Activated CD4-positive, alpha-beta T cell treated with anti-CD3 and anti-CD28 coated beads, Interleukin-2, amount 10 ng/mL, durations not matched to agents 24 days and 14 days (primary cell): ENCODE measurements around the gene CDC42. TPM values are rescaled to one million over a fixed set of nuclear protein-coding genes. Genes with fewer than 3 reads are reported as not detected.
"Not testable (repeated sequence)": the region's sequence is repeated elsewhere in the genome, so short reads cannot be mapped to it uniquely, and the experiment has no call there.

Experiments used
- DNase-seq: peaks from one replicate; pipeline ENCODE4 v3.0.0; 2022
- H3K27ac Mint-ChIP-seq: one replicate; pipeline ENCODE4 v1.8.0; 2022; ENCODE audit warnings: mild to moderate bottlenecking, mixed read lengths
- H3K27me3 Mint-ChIP-seq: one replicate; pipeline ENCODE4 v1.8.0; 2022; ENCODE audit warnings: mixed read lengths
- H3K36me3 Mint-ChIP-seq: one replicate; pipeline ENCODE4 v1.8.0; 2022; ENCODE audit warnings: low read depth, mild to moderate bottlenecking, mixed read lengths
- H3K4me1 Mint-ChIP-seq: one replicate; pipeline ENCODE4 v1.8.0; 2021; ENCODE audit warnings: mixed read lengths
- H3K4me3 Mint-ChIP-seq: one replicate; pipeline ENCODE4 v1.8.0; 2022; ENCODE audit warnings: mild to moderate bottlenecking, moderate library complexity, mixed read lengths
- H3K9me3 Mint-ChIP-seq: one replicate; pipeline ENCODE4 v1.8.0; 2021; ENCODE audit warnings: mixed read lengths
- intact Hi-C: fragments of 100-400 bp; cut with micrococcal nuclease; formaldehyde crosslinking; loops from one replicate; pipeline ENCODE4 v1.15.1; 2023
- total RNA-seq: library from RNA; stranded (reverse); gene quantifications from 2 replicates; pipeline ENCODE4 v1.2.3, GENCODE V29; 2022

CDC42 gene
- 307 and 321 TPM in 2 replicates for total RNA-seq

GRCh38 chr1:22052115-22053016, at the start of gene CDC42:
CDC42 (plus strand) TSS chr1:22052709; CDS start chr1:22078479, 25,770 bp downstream.
- Mint-ChIP-seq H3K36me3 (peaks cover 33% of the 10 kb centered on the region), H3K27me3 (no peaks in the 10 kb centered on the region), H3K27ac (peak within 1 kb of the TSS; percentile 98), H3K9me3 (no peaks in the 10 kb centered on the region), H3K4me3 (peak within 1 kb of the TSS; percentile 98), H3K4me1 (peaks cover 54% of the 10 kb centered on the region)
- intact Hi-C loops: loop anchor here (1.0 to 2.0 kb wide), 5 partner anchors 12 to 269 kb away; partner anchors contain the start of gene USP48
- DNase-seq: peak; percentile 99

- intact Hi-C loops, H3K4me3 Mint-ChIP-seq, DNase-seq, H3K9me3 Mint-ChIP-seq, H3K4me1 Mint-ChIP-seq, H3K27ac Mint-ChIP-seq, H3K27me3 Mint-ChIP-seq, H3K36me3 Mint-ChIP-seq: not testable (repeated sequence)
Measured at GRCh38 chr1:22002875-22003274, 49.6 kb upstream of the CDC42 start.

- H3K9me3 Mint-ChIP-seq, intact Hi-C loops, H3K4me3 Mint-ChIP-seq: not testable (repeated sequence)
Measured at GRCh38 chr1:22003959-22004358, 48.5 kb upstream of the CDC42 start.

GRCh38 chr1:22005261-22006149, 47.0 kb upstream of the CDC42 start:
- peak; percentile 85 for DNase-seq
- H3K27ac Mint-ChIP-seq, H3K27me3 Mint-ChIP-seq, H3K4me1 Mint-ChIP-seq, H3K36me3 Mint-ChIP-seq, H3K4me3 Mint-ChIP-seq, H3K9me3 Mint-ChIP-seq: not testable (repeated sequence)
- intact Hi-C loops: loop anchor here (1.0 kb wide), 1 partner anchor 23 kb away; no protein-coding TSS in a partner anchor

More at GRCh38 chr1:22003959-22004358, 48.5 kb upstream of the CDC42 start:
- H3K27me3 Mint-ChIP-seq, DNase-seq, H3K4me1 Mint-ChIP-seq, H3K36me3 Mint-ChIP-seq: not testable (repeated sequence)
- H3K27ac Mint-ChIP-seq: peak overlapping the region; percentile 51

- H3K4me1 Mint-ChIP-seq, H3K9me3 Mint-ChIP-seq, intact Hi-C loops, H3K27me3 Mint-ChIP-seq, DNase-seq, H3K4me3 Mint-ChIP-seq, H3K36me3 Mint-ChIP-seq, H3K27ac Mint-ChIP-seq: not testable (repeated sequence)
Measured at GRCh38 chr1:22006736-22007135, 45.8 kb upstream of the CDC42 start.

- H3K27me3 Mint-ChIP-seq, H3K9me3 Mint-ChIP-seq, intact Hi-C loops, H3K4me1 Mint-ChIP-seq, H3K4me3 Mint-ChIP-seq, DNase-seq, H3K36me3 Mint-ChIP-seq, H3K27ac Mint-ChIP-seq: not testable (repeated sequence)
Measured at GRCh38 chr1:22007262-22007661, 45.2 kb upstream of the CDC42 start.

- intact Hi-C loops: loop anchor here (2.0 kb wide), 1 partner anchor 21 kb away; no protein-coding TSS in a partner anchor
- not testable (repeated sequence) for H3K4me1 Mint-ChIP-seq, DNase-seq
Measured at GRCh38 chr1:22009566-22009965, 42.9 kb upstream of the CDC42 start.

GRCh38 chr1:22012752-22013151, 39.8 kb upstream of the CDC42 start:
- DNase-seq, intact Hi-C loops, H3K4me1 Mint-ChIP-seq, H3K4me3 Mint-ChIP-seq, H3K27ac Mint-ChIP-seq, H3K36me3 Mint-ChIP-seq, H3K9me3 Mint-ChIP-seq, H3K27me3 Mint-ChIP-seq: not testable (repeated sequence)

More at GRCh38 chr1:22009566-22009965, 42.9 kb upstream of the CDC42 start:
- not testable (repeated sequence) for H3K4me3 Mint-ChIP-seq, H3K27ac Mint-ChIP-seq, H3K9me3 Mint-ChIP-seq, H3K27me3 Mint-ChIP-seq, H3K36me3 Mint-ChIP-seq

GRCh38 chr1:22014575-22015206, 37.8 kb upstream of the CDC42 start:
- H3K27me3 Mint-ChIP-seq, intact Hi-C loops: not testable (repeated sequence)

GRCh38 chr1:22018583-22019559, 33.6 kb upstream of the CDC42 start:
- intact Hi-C loops: loop anchor here (1.0 kb wide), 1 partner anchor 33 kb away; the partner anchor contains the start of gene CDC42
- peak overlapping the region; percentile 41 for H3K4me3 Mint-ChIP-seq
- H3K9me3 Mint-ChIP-seq: no peaks in the 10 kb centered on the region
- peaks cover 22% of the 10 kb centered on the region for H3K4me1 Mint-ChIP-seq
- peak; percentile 92 for DNase-seq
- no peaks in the 10 kb centered on the region for H3K36me3 Mint-ChIP-seq
- no peaks in the 10 kb centered on the region for H3K27me3 Mint-ChIP-seq
- H3K27ac Mint-ChIP-seq: peak overlapping the region; percentile 96

More at GRCh38 chr1:22014575-22015206, 37.8 kb upstream of the CDC42 start:
- not testable (repeated sequence) for H3K36me3 Mint-ChIP-seq, DNase-seq, H3K4me3 Mint-ChIP-seq, H3K27ac Mint-ChIP-seq, H3K9me3 Mint-ChIP-seq
- peaks cover 13% of the 10 kb centered on the region for H3K4me1 Mint-ChIP-seq

GRCh38 chr1:22021061-22021460, 31.4 kb upstream of the CDC42 start:
- Mint-ChIP-seq H3K4me3 (no peak overlapping the region), H3K27ac (no peak overlapping the region), H3K36me3 (peaks cover 2% of the 10 kb centered on the region), H3K4me1 (peaks cover 33% of the 10 kb centered on the region), H3K27me3 (no peaks in the 10 kb centered on the region), H3K9me3 (no peaks in the 10 kb centered on the region)
- no peak for DNase-seq
- intact Hi-C loops: loop anchor here (10.0 kb wide), 1 partner anchor 726 kb away; the partner anchor contains the start of gene ECE1

GRCh38 chr1:22024485-22025367, 27.8 kb upstream of the CDC42 start:
- peak overlapping the region; percentile 90 for H3K4me3 Mint-ChIP-seq
- H3K27ac Mint-ChIP-seq: peak overlapping the region; percentile 100
- peaks cover 4% of the 10 kb centered on the region for H3K36me3 Mint-ChIP-seq
- intact Hi-C loops: loop anchor here (1.0 to 10.0 kb wide), 5 partner anchors 15 to 730 kb away; partner anchors contain the start of genes ECE1 and USP48
- peaks cover 41% of the 10 kb centered on the region for H3K4me1 Mint-ChIP-seq
- DNase-seq: peak; percentile 93
- H3K9me3 Mint-ChIP-seq: no peaks in the 10 kb centered on the region
- H3K27me3 Mint-ChIP-seq: no peaks in the 10 kb centered on the region
